ENCODE results near the gene PLCD1. TPM values are rescaled to one million over a fixed set of nuclear protein-coding genes. Genes with fewer than 3 reads are reported as not detected.
"Not testable (repeated sequence)": the region's sequence is repeated elsewhere in the genome, so short reads cannot be mapped to it uniquely, and the experiment has no call there.

PLCD1 gene
- total RNA-seq, 1 experiment from 2014 or later = 2.4 TPM

DNA sequence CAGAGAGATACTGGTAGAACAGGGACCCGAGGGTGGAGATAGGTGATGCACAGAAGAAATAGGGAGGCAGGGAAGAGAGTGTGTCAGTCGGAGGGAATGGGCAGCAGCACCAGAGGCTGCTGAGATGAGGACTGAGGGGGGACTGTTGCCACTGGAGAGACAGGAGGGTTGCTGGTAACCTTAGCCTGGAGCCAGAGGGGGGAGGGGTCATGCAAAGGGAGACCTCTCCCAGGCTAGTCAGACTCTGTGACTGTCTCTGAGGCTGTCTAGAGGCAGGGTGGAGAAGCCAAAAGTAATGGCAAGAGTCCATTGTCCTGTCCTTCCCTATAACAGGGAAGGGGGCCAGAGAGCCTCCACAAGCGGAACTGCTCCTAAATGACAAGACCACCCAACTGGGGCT, 7.5 kb upstream of the PLCD1 start:
- DNase-seq (ENCODE audit: low read depth) = no peak

DNA sequence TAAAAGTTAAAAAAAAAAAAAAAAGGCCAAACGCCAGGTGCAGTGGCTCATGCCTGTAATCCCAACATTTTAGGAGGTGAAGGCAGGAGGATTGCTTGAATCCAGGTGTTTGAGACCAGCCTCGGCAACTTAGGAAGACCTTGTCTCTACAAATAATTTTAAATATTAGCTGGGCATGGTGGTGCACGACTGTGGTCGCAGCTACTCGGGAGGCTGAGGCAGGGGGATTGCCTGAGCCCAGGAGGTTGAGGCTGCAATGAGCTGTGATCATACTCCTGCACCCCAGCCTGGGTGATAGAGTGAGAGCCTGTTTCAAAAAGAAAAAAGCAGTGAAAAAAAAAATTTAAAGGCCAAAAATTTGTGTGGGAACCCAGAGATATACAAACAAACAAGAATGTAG, 6.8 kb upstream of the PLCD1 start:
- no peak for DNase-seq (ENCODE audit: low read depth)

DNA sequence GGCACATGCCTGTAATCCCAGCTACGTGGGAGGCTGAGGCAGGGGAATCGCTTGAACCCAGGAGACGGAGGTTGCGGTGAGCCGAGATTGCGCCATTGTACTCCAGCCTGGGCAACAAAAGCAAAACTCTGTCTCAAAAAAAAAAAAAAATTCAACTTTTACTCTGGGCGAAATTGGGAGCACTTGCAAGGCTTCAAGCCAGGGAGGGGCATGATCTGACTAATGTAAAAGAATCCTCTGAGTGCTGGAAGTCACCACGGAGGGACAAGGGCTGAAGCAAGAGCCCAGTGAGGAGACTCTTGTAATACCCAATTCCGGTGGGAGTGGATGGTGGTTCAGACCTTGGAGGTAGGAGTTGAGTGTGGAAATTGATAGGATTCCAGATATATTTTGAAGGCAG, 4.9 kb upstream of the PLCD1 start:
- DNase-seq (ENCODE audit: low read depth) = not testable (repeated sequence)

DNA sequence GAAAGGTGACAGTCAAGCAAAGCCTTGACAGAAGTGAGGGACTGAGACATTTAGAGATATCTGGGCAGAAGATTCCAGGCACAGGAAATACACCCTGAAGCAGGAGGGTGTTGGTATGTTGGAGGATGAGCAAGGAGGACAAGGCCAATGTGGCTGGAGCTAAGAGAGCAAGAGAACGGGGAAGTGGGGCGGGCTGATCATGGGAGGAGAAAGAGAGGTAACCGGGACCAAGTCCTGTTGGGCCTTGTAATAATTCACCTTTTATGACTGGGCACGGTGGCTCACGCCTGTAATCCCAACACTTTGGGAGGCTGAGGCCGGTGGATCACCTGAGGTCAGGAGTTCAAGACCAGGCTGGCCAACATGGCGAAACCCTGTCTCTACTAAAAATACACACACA, 4.1 kb upstream of the PLCD1 start:
- not testable (repeated sequence) for DNase-seq (ENCODE audit: low read depth)

DNA sequence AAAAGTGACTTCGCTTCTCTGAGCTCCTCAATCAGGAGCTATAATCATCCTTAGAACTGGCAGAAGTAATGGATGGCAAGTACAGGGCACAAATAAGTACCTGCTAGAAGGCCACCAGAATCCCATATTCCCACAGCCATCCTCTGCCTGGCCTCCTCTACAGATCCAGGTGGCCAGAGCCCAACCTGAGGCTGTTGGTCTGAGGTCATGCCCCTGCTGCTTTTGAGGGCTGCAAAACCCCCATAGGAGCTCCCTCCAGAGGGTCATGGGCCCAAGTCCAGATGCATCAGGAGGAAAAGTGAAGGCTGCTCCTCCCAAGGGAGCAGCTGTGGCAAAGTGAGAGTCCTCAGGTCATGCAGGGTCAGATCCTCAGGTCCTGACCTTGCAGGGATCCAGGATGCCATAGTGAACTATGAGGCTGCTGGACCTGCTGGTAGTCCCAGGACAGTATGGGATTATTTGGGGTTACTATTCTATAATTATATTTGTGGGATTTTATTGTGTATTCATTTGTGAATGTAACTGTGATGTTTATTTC, 3.0 kb upstream of the PLCD1 start:
- no peak for DNase-seq (ENCODE audit: low read depth)

DNA sequence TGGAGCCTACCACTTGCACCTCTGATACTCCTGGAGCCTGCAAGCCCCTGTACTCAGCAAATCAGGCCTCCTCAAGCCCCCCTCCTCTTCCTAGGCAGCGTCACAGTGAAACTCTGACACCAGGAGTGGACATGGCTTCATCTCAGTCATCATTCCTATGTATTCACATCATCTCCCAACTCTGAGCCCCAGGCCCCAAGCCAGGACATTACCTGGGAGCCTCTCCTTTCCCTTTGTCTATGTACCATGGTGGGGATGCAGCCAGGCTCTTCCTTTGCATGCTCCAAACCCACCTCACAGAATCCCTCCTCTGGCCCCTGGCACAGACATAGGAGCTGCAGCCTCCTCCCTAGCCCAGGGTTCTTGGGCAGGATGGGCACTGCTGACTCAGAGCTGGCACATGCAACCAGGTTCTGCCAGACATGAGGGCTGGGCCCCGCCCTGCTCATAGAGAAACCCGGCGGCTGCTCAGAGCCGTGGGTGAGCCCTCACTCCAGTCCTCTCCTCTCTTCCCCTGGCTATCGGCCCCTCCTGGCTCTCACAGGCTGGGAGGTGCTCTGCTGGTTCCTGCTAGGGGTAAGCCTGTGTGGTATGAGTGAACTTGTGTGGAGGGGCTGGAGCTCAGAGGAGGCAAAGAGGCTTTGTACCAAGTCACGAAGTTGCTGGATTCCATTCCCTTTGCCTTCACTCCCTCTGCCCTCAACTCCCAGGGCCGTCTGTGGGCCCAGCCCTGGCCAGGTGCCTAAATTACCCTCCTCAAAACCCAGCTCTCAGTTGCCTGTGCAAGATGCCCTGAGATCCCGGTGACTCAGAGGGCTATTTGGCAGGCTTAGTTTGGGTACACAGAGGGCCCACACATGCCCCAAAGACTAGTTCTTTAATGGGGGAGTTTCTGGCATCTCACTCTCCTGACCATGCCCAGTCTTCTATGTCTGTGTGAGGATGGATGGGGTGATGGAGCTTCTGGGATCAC, 1.9 kb upstream of the PLCD1 start:
- peak; percentile 79 for DNase-seq (ENCODE audit: low read depth)

DNA sequence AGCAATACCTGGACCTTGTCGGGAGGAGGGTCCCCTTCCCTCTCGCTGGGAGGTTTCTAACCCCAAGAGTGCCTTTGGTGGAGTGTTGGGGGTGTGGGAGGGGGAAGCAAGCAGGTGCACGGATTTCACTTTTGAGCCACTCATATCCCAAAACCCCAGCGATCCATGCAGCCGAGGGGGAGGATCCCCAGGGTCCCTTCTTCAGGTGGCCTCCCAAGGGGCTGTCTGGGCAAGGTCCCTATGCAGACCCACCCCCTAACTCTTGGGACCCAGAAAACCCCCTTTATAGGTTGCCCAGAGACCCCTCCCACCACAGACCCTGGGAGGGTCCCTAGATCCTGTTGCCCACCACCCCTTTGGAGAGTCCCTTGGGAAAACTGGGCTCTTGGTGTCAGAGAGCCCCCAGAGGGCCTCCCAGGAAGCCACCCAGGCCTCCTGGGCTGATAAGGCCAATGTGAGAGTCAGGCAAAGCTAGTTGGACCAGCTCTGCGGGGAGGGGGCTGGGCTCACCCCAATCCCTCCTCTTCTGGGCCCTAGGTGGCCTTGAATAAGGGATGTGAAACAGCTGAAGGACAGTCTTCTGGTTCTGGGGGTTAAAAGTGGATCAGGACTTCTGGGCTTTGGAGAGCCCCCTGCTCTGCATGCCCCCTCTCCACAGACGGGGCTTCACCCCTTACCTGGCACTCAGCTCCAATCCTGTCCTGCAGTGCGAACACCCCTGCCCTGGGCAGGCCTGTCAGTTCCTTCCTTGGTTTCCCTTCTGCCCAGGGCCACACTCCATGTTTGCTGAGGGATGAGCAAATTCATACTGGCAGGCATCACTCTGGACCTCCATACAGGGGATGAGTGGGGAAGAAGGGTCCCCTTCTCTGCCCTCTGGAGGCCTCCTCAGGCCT, 932 bp upstream of the PLCD1 start:
- no peak for DNase-seq (ENCODE audit: low read depth)

DNA sequence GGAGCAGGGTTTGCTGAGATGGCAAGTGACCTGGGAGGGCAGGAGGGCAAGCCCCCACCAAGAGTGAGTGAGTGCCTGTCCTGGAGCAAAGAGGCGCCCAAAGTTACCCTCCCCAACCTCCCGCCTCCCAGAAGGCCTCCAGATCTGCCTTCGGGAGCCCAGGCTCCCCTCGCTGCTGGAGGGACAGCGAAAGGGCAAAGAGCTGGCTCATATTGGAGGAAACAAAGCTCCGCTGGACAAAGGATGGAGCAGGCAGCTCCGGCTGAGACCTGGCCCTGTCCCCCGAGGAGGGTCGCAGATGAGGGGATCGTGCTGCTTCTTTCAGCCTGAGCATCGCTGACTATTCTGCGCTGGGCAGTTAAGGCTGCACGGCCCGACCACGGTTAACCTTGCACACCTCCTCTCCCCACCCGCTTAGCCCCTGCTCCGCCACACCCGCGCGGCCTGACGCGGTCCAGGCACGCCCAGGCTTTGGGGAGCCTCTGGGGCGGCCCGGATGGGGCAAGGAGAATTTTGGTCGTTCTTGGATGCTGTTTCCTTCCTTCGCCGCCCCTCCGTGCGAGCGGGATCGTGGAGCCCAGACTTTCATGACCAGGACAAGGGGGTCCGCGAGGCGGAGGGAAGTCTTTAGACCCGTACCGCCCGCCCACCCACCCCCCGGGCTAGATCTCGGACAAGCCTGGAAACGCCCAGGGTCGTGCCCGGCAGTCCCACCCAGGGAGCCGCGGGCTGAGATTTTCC, 651 bp downstream of the PLCD1 start:
- no peak for DNase-seq (ENCODE audit: low read depth)

DNA sequence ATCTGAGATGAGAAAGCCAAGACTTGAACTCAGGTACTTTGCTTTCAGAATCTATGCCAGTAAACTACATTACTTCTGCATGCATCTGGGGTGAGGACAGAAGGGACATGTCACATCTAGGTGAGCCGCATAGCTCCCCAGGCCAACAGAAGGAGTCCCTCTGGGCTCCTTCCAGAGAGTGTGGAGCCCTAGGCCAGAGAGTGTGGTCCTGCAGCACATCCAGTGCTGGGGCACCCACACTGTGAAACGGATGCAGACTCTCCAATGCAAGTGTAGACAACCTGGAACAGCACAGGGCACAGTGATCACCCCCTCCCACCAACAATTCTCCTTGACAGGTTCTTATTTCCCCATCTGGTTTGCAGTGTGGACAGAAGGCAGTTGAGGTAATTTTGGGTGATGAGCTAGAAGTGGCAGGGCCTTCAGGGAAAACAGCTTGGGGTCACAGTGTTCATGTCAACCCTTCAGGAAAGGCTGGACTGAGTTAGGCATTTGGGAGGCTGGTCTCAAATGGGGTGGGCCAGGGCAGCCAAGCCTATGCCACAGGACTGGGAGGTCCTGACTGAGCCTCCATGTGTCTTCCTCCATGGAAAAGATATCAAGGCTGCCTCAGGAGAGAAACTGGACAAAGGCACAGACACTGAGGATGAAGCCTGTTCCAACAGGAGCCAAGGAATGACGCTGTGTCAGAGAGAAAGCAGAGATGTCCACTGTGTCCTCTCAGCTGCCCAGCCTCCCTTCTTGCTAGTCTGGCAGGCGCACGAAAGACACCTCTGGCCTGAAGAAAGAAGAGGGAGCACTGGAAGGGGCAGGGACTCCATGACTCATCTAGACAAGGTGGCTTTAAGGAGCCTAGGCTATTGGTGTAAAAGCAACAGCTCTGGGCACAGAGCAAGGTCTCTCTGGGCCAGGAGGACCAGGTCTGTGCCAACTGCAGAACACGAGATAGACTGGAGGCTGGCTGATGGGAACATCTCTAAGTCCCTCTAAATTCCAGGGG, 1.7 kb downstream of the PLCD1 start:
- DNase-seq (ENCODE audit: low read depth) = peak; percentile 5

DNA sequence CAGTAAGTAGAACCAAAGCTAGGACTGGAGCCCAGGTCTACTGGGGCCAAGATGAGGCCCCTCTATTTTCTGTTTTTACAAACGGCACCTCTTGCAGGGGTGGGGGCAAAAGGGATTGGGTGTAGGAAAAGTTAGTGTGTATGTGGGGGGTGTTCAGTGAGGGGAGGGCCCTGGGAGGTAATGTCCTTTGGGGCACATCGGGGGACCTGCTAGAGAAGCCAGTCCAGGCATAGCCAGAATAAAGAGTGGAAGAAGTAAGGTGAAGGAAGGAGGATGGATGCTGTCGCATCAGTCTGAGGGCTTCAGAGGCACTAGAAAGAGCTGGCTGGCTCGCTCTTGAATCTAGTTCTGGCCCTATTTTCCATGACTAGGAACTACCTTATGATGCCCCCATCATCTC, 2.6 kb downstream of the PLCD1 start:
- DNase-seq (ENCODE audit: low read depth) = no peak

DNA sequence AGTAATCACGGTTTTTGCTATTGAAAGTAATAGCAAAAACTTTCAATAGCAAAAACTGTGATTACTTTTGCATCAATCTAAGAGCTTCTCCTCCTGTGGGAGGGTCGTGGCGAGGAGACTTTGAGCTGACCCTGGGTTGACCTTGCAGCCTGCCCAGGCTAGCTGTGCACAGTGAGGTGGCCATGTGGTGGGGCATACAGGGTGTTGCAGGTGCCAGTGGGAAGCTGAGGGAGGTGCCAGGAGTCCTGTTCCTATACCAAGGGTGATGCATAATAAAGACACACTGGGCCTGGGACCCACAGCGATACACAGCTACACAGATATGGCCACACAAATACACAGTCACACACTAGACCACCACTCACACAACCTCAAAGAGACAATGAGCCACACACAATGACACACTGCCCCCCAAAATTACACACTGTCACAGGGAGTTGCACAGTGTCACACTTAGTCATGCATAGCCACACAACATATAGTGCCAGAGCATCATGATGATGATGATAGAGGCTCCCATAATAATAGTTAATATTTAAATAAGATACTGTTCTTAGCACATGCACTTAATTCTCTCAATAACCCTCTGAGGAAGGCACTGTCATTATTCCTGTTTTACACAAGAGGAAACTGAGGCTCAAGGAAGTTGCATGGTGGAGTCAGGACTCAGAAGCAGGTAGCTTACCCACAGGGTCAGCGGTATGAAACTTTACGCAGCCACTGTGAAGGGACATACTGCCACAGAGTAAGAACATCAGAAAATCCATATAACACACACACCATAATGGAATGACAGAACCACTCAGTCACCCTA, 6.3 kb downstream of the PLCD1 start:
- DNase-seq (ENCODE audit: low read depth) = no peak

DNA sequence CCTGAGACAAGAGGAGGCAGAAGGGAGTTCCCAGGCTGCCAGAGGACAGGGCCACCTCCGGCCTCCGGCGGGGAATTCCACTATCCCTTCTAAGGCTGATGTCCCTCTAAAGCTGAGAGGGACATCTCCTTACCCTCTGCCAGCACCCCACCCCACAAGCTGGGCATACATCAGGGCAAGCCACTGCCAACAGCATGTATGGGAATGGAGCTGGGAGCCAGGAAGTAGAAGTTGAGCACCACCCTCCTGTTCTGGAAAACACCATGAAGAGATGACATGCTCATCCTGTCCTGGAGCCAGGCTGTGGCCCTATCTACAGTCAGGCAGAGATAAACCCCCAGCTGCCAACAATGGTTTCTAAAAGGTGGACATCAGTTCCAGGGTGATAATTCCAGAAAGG, 7.1 kb downstream of the PLCD1 start:
- no peak for DNase-seq (ENCODE audit: low read depth)

DNA sequence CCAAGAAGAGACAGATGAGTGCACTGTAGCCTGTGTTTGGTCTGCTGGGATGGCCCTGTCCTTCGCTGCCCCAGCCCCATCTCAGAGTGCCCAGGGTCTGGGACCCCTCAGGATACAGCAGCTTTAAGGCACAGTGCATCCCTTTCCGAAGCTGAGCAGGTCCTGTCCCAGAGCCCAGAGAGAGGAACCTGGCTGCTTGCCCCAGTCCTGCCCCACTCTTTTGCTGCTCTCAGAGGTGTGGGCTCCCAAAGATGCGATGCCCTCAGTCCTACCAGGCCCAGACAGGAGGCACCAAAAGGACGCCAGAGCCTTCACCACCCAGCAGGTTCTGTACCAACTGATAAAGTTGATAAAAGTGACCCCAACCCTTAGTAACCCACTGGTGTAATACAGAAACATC, 8.2 kb downstream of the PLCD1 start:
- DNase-seq (ENCODE audit: low read depth) = no peak

DNA sequence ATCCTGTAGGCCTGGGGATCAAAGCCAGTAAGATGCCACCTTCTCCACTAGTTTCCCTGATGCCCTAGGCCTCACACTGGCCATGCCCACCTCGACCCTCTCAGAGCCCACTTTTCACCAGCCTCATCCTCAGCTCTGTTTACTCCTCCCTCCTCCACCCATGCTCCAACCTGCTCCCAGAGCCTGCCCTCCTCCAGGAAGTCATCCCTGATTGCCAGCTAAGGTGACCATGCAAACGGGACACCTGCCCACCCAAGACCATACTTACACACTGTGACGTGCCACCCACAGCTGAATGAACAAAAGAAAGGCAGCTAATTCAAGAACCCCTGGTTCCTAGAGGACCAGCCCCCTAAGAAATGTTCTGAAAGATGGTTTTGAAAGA, 9.1 kb downstream of the PLCD1 start:
- DNase-seq (ENCODE audit: low read depth) = no peak

DNA sequence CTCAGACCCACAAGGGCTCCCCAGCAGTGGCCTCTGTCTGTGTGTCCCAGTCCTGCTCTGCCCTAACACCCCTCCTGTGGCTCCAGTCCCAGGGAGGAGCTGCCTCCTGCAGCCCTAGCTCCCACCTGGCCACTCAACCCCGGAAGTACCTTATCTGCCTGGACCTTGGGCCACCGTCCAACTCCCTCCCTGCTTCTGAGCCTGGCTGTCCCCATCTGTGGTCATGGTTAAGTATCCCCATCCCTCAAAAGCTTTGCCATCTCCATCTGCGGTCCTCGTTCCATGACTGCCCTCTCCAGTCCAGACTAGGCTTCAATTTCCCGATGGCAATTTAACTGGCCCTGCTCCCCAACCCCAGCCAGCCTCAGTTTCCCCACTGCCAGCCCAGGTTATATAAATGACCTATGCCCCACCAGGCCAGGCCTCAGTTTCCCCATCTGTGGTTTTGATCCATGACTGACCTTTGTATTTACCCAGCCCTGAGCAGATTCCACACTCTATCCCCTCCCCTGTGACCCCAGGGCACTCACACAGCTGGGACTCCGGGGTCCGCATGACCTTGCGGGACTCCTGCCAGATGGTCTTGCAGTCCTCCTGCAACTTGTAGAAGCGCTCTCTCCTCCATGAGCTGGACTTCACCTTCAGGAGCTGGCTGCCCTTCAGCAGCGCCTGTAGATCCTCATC, 9.6 kb downstream of the PLCD1 start:
- DNase-seq (ENCODE audit: low read depth) = no peak

DNA sequence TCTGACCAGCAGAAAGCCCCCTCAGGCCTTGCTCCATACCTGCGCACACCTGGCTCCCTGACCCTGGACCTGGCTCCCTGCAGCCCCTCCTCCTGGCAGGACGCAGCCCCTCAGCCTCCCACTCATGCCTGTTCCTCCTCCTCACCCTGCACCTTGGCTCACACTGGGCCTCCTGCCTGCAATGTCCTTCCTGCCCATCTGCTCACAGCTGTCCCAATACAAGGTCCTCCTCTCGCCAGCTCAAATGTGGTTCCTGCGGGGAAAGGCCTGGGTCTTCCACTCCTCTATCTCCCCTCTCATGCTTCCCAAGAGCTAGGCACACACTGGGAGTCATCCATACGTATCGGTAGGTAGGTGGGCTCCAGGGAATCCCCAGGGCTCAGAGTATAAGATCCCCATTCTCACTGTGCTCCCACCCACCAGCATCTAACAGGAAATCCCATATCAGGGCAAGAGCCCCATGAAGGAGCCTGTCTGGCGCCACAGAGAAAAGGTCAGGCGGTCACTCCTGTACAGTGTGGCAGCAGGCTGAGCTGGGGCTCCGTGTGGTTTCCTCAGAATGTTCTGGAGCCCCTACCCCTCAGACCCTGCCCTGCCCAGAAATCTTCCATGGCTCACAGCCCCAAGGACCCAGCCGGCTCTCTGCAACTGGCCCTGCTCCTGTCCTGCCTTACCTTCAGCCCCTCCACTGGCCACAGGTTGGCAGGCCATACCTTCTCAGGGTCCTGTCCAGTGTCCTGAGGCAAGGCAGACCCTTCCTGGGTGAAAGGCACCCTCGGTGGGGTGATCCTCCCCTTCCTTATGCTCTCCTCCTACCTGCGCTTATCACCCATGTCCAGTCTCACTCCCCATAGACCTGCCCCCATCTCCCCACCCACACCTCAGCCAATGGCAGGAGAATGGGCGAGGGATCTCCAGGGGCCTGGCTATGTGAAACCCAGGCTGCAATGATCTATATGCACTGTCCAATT, 10.9 kb downstream of the PLCD1 start:
- no peak for DNase-seq (ENCODE audit: low read depth)

DNA sequence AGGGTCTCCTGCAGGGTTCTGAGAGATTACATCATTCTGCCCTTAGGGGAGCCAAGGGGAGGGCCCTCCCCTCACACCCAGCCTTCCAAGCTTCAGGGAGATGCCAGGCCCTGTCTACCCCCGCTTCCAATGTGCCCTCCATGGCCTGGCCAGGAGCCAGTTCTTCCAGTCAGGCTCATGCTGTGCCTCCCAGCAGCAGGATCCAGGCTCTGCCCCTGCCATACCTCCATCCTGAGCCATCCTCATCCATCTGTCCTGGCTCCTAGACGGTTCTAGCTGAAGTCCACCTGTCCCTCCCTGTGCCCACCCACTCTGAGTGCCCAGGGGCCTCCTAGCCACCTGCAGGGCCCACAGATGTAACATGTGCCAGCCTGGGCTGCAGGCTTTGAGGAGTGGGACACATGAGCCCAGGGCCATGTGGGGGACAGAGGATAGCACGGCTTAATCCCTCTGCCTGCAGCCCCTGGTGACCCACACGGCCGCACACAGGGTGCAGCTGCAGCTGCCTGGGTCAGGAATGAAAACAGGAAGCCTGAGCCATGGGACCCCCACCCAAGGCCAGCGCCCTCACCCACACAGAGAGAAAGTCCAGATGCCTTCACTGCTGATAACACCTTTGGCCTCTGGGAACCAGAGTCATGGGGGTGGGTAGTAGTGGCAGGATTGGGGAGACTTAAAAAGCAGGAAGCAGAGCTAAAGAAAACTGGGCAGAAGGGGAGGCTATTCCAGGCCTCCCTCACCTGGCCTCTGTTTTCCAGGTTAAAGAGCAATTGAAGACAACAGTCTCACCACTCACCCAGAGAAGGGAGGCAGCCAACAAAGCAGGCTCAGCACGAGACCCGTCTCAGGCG, 11.8 kb downstream of the PLCD1 start:
- DNase-seq (ENCODE audit: low read depth) = no peak

All from M059J (cell line).